ENCODE results near the gene ZNF132. TPM values are rescaled to one million over a fixed set of nuclear protein-coding genes. Genes with fewer than 3 reads are reported as not detected.

The ZNF132 gene
- total RNA-seq, 1 experiment from 2014 or later = 2.6 TPM

DNA sequence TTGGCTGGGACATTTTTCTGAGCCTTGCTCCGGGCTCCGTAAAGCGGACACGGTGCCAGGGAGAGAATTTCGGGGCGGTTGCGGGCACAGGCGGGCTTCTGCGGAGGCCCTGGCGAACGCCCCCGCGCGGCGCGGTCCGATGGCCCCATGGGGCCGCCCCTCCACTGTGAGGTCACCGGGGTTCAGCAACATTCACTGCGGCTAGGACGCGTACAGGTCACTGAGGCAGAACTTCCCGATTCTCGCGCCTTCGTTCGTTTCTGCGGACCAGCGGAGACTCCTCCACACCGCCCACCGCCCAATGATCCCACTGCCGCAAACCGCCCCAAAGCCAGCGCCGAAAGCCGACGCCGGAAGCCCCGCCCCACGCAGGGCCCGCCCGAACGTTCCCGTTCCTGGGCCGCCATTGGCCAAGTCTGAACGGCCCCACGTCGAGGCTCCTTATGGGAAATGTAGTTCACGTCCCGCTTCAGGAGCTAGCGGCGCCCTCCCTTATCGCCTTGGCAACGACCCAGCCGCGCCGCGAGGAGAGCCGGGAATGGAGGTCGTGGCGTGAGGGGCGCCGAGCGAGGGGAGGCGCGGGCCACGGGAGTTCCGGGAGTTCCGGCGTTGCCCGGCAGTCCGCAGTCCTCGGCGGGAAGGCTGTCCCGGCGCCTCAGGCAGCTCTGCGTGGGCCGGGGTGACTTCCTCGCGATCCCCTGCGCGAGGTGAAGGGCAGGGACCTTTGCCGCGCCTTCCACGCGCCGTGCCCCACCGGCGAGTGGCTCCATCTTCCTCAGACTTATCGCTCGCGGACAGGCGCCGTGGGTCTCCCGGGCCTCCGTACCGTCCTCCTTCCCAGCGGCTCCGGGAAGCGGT lies 31.6 kb downstream of the ZNF132 start, which contains the start of gene ZNF584:
Gene ZNF584 (plus strand): TSS at position 498 of the 858 bp plus-strand sequence. CDS start 499 bp downstream, outside the sequence.
- Mint-ChIP-seq H3K27me3 (ENCODE audit: low read depth) (peaks cover 14% of the 10 kb centered on the region), H3K9me3 (no peaks in the 10 kb centered on the region), H3K4me1 (peaks cover 18% of the 10 kb centered on the region), H3K27ac (peak within 1 kb of the TSS; percentile 93; the same call in 1 of the 2 replicates), H3K36me3 (peaks cover 4% of the 10 kb centered on the region), H3K4me3 (peak within 1 kb of the TSS; percentile 91)
- peak; percentile 98 for DNase-seq (ENCODE audit: low spot score)
- ChIA-PET CTCF (interaction anchor here (0.6 to 1.0 kb wide), 6 partner anchors 14 to 460 kb away, joined by 3 to 7 read pairs (median 4); partner anchors contain the start of genes ZBTB45 and ZNF324B), POLR2A (interaction anchor here (0.5 to 1.0 kb wide), 3 partner anchors 11 to 82 kb away, joined by 3 to 7 read pairs (median 4); partner anchors contain the start of genes ZNF324B and ZSCAN22)
- ATAC-seq = peak; percentile 95
- TF ChIP-seq, protein P1, sequence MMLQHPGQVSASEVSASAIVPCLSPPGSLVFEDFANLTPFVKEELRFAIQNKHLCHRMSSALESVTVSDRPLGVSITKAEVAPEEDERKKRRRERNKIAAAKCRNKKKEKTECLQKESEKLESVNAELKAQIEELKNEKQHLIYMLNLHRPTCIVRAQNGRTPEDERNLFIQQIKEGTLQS (CRISPR knock-in tag; conservative IDR thresholded peaks at IDR 0.05) = no peak
- TF ChIP-seq, protein P2, sequence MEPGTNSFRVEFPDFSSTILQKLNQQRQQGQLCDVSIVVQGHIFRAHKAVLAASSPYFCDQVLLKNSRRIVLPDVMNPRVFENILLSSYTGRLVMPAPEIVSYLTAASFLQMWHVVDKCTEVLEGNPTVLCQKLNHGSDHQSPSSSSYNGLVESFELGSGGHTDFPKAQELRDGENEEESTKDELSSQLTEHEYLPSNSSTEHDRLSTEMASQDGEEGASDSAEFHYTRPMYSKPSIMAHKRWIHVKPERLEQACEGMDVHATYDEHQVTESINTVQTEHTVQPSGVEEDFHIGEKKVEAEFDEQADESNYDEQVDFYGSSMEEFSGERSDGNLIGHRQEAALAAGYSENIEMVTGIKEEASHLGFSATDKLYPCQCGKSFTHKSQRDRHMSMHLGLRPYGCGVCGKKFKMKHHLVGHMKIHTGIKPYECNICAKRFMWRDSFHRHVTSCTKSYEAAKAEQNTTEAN (CRISPR knock-in tag; IDR thresholded peaks at IDR 0.05) = no peak
- TF ChIP-seq FOXP1 (CRISPR knock-in tag; IDR thresholded peaks at IDR 0.05; ENCODE audit: borderline replicate concordance) (no peak), ZNF138 (CRISPR knock-in tag; conservative IDR thresholded peaks at IDR 0.05) (no peak), FOXJ3 (CRISPR knock-in tag; IDR thresholded peaks at IDR 0.05; ENCODE audit: borderline replicate concordance) (no peak), NFATC4 (CRISPR knock-in tag; IDR thresholded peaks at IDR 0.05) (no peak), NR2C2 (CRISPR knock-in tag; IDR thresholded peaks at IDR 0.05) (no peak), RELA (CRISPR knock-in tag; IDR thresholded peaks at IDR 0.05; ENCODE audit: borderline replicate concordance) (no peak), SMAD4 (CRISPR knock-in tag; IDR thresholded peaks at IDR 0.05) (0 out of 2 replicates have a peak, but pooled peaks have one; percentile 43), SMAD3 (CRISPR knock-in tag; IDR thresholded peaks at IDR 0.05; ENCODE audit: borderline replicate concordance) (no peak), TEAD1 (CRISPR knock-in tag; IDR thresholded peaks at IDR 0.05) (peak; percentile 79), TP53 (CRISPR knock-in tag; IDR thresholded peaks at IDR 0.05) (no peak), JUN (CRISPR knock-in tag; IDR thresholded peaks at IDR 0.05) (peak; percentile 59)
- TF ChIP-seq, protein P3, sequence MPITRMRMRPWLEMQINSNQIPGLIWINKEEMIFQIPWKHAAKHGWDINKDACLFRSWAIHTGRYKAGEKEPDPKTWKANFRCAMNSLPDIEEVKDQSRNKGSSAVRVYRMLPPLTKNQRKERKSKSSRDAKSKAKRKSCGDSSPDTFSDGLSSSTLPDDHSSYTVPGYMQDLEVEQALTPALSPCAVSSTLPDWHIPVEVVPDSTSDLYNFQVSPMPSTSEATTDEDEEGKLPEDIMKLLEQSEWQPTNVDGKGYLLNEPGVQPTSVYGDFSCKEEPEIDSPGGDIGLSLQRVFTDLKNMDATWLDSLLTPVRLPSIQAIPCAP (CRISPR knock-in tag; IDR thresholded peaks at IDR 0.05) = no peak
- TF ChIP-seq, protein P4, sequence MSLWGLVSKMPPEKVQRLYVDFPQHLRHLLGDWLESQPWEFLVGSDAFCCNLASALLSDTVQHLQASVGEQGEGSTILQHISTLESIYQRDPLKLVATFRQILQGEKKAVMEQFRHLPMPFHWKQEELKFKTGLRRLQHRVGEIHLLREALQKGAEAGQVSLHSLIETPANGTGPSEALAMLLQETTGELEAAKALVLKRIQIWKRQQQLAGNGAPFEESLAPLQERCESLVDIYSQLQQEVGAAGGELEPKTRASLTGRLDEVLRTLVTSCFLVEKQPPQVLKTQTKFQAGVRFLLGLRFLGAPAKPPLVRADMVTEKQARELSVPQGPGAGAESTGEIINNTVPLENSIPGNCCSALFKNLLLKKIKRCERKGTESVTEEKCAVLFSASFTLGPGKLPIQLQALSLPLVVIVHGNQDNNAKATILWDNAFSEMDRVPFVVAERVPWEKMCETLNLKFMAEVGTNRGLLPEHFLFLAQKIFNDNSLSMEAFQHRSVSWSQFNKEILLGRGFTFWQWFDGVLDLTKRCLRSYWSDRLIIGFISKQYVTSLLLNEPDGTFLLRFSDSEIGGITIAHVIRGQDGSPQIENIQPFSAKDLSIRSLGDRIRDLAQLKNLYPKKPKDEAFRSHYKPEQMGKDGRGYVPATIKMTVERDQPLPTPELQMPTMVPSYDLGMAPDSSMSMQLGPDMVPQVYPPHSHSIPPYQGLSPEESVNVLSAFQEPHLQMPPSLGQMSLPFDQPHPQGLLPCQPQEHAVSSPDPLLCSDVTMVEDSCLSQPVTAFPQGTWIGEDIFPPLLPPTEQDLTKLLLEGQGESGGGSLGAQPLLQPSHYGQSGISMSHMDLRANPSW (CRISPR knock-in tag; conservative IDR thresholded peaks at IDR 0.05; ENCODE audit: low read depth) = no peak
- TF ChIP-seq, protein P5, sequence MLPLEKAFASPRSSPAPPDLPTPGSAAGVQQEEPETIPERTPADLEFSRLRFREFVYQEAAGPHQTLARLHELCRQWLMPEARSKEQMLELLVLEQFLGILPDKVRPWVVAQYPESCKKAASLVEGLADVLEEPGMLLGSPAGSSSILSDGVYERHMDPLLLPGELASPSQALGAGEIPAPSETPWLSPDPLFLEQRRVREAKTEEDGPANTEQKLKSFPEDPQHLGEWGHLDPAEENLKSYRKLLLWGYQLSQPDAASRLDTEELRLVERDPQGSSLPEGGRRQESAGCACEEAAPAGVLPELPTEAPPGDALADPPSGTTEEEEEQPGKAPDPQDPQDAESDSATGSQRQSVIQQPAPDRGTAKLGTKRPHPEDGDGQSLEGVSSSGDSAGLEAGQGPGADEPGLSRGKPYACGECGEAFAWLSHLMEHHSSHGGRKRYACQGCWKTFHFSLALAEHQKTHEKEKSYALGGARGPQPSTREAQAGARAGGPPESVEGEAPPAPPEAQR (CRISPR knock-in tag; IDR thresholded peaks at IDR 0.05) = no peak
- TF ChIP-seq, protein P6, sequence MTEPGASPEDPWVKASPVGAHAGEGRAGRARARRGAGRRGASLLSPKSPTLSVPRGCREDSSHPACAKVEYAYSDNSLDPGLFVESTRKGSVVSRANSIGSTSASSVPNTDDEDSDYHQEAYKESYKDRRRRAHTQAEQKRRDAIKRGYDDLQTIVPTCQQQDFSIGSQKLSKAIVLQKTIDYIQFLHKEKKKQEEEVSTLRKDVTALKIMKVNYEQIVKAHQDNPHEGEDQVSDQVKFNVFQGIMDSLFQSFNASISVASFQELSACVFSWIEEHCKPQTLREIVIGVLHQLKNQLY (CRISPR knock-in tag; IDR thresholded peaks at IDR 0.05) = 0 out of 2 replicates have a peak, but pooled peaks have one; percentile 32
- TF ChIP-seq, protein P7, sequence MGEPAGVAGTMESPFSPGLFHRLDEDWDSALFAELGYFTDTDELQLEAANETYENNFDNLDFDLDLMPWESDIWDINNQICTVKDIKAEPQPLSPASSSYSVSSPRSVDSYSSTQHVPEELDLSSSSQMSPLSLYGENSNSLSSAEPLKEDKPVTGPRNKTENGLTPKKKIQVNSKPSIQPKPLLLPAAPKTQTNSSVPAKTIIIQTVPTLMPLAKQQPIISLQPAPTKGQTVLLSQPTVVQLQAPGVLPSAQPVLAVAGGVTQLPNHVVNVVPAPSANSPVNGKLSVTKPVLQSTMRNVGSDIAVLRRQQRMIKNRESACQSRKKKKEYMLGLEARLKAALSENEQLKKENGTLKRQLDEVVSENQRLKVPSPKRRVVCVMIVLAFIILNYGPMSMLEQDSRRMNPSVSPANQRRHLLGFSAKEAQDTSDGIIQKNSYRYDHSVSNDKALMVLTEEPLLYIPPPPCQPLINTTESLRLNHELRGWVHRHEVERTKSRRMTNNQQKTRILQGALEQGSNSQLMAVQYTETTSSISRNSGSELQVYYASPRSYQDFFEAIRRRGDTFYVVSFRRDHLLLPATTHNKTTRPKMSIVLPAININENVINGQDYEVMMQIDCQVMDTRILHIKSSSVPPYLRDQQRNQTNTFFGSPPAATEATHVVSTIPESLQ (CRISPR knock-in tag; IDR thresholded peaks at IDR 0.05) = no peak
- TF ChIP-seq, protein P8, sequence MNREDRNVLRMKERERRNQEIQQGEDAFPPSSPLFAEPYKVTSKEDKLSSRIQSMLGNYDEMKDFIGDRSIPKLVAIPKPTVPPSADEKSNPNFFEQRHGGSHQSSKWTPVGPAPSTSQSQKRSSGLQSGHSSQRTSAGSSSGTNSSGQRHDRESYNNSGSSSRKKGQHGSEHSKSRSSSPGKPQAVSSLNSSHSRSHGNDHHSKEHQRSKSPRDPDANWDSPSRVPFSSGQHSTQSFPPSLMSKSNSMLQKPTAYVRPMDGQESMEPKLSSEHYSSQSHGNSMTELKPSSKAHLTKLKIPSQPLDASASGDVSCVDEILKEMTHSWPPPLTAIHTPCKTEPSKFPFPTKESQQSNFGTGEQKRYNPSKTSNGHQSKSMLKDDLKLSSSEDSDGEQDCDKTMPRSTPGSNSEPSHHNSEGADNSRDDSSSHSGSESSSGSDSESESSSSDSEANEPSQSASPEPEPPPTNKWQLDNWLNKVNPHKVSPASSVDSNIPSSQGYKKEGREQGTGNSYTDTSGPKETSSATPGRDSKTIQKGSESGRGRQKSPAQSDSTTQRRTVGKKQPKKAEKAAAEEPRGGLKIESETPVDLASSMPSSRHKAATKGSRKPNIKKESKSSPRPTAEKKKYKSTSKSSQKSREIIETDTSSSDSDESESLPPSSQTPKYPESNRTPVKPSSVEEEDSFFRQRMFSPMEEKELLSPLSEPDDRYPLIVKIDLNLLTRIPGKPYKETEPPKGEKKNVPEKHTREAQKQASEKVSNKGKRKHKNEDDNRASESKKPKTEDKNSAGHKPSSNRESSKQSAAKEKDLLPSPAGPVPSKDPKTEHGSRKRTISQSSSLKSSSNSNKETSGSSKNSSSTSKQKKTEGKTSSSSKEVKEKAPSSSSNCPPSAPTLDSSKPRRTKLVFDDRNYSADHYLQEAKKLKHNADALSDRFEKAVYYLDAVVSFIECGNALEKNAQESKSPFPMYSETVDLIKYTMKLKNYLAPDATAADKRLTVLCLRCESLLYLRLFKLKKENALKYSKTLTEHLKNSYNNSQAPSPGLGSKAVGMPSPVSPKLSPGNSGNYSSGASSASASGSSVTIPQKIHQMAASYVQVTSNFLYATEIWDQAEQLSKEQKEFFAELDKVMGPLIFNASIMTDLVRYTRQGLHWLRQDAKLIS (CRISPR knock-in tag; IDR thresholded peaks at IDR 0.05; ENCODE audit: borderline replicate concordance) = no peak
- TF ChIP-seq, protein P9, sequence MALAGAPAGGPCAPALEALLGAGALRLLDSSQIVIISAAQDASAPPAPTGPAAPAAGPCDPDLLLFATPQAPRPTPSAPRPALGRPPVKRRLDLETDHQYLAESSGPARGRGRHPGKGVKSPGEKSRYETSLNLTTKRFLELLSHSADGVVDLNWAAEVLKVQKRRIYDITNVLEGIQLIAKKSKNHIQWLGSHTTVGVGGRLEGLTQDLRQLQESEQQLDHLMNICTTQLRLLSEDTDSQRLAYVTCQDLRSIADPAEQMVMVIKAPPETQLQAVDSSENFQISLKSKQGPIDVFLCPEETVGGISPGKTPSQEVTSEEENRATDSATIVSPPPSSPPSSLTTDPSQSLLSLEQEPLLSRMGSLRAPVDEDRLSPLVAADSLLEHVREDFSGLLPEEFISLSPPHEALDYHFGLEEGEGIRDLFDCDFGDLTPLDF (CRISPR knock-in tag; IDR thresholded peaks at IDR 0.05) = no peak
